Fibroblast of mammary gland (primary cell): ENCODE results near the gene ZNF835.

Source experiments
- DNase-seq: peaks from one replicate; pipeline ENCODE4 v3.0.0-alpha.2; 2010; ENCODE audit warnings: low read depth
- H3K4me3 ChIP-seq: 2 replicates; pipeline ENCODE4 v1.5.1; 2011; ENCODE audit warnings: low read depth, mild to moderate bottlenecking, low read length, moderate library complexity; ENCODE audit not compliant: control insufficient read depth
- TF ChIP-seq, protein P1 (sequence below): conservative IDR thresholded peaks from 2 replicates; pipeline ENCODE4 v1.5.1; 2011; ENCODE audit warnings: low read depth, low read length, inconsistent platforms; ENCODE audit not compliant: control insufficient read depth, insufficient read depth

ZNF835 gene

GRCh38 chr19:56664511-56664910 is 7.0 kb downstream of the ZNF835 start:
- TF ChIP-seq, protein P1, sequence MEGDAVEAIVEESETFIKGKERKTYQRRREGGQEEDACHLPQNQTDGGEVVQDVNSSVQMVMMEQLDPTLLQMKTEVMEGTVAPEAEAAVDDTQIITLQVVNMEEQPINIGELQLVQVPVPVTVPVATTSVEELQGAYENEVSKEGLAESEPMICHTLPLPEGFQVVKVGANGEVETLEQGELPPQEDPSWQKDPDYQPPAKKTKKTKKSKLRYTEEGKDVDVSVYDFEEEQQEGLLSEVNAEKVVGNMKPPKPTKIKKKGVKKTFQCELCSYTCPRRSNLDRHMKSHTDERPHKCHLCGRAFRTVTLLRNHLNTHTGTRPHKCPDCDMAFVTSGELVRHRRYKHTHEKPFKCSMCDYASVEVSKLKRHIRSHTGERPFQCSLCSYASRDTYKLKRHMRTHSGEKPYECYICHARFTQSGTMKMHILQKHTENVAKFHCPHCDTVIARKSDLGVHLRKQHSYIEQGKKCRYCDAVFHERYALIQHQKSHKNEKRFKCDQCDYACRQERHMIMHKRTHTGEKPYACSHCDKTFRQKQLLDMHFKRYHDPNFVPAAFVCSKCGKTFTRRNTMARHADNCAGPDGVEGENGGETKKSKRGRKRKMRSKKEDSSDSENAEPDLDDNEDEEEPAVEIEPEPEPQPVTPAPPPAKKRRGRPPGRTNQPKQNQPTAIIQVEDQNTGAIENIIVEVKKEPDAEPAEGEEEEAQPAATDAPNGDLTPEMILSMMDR: no peak
- DNase-seq: no peak
- H3K4me3 ChIP-seq: no peak overlapping the region

DNA sequence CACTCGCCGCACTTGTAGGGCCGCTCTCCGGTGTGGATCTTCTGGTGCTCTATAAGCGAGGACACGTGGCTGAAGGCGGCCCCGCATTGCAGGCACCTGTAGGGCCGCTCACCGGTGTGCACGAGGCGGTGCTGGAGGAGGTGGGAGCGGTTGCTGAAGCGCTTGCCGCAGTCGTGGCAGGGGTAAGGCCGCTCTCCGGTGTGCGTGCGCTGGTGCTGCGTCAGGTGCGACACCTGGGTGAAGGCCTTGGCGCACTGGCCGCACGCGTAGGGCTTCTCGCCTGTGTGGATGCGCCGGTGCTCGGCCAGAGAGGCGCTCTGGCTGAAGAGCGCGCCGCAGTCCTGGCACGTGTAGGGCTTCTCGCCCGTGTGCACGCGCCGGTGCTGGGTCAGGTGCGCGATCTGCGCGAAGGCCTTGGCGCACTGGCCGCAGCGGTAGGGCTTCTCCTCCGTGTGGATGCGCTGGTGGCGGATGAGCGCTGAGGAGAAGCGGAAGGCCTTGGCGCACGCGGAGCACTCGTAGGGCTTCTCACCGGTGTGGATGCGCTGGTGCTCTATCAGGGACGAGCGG is 7.5 kb downstream of the ZNF835 start:
- no peak for DNase-seq
- no peak overlapping the region for H3K4me3 ChIP-seq
- TF ChIP-seq, protein P1: no peak

DNA sequence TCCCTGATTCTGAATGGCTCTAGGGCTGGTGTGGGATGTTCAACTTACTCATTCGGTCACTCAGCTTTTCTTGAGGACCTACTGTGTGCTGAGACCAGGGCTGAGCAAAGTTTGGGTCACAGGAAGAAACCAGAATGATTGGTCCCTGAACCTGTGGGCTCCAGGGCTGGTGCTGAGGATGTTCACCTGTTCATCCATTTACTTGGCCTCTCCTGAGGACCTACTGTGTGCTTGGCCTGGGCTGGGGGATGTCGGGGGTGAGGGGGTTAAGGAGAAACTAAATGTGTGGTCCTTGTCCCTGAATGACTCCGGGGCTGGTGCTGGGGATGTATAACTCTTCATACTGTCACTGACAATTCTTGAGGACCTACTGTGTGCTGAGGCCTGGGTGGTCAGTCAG is 10.3 kb downstream of the ZNF835 start:
- TF ChIP-seq, protein P1: no peak
- DNase-seq: no peak
- no peak overlapping the region for H3K4me3 ChIP-seq

DNA sequence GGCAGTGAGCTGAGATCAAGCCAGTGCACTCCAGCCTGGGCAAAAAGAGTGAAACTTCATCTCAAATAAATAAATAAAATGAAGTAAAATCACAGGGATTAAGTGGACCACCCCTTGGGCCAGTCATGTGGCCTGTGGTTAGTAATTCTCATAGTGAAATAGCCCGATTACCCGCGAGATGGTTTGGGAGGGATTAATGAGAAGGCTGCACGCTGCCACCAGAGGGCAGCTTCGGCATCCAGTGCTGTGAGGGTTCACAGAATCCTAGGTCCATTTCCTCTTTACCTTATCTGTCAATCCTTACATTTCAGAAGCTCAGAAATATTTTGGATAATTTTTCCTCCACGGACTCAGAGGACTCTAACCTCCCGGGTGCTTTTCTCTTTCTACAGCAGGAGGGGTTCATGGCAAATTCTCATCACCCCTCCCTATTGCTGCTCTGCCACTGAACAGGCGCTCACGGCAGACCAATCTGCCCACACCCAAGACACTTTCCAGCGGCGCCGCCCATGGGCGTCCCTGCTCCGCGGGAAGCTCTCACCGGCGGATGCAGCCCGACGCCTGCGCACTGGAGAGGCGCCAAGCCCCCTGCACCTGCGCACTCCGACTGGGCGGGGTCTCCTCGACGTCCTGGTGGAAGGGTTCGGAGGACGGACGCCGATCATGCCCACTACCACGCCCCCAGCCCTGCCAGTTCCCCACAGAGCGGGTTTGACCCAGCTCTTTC is 11.0 kb downstream of the ZNF835 start:
- TF ChIP-seq, protein P1: no peak
- DNase-seq: no peak
- no peak overlapping the region for H3K4me3 ChIP-seq

- H3K4me3 ChIP-seq: no peak overlapping the region
- no peak for DNase-seq
- TF ChIP-seq, protein P1: no peak
Measured at GRCh38 chr19:56654151-56654550, 17.4 kb downstream of the ZNF835 start.

DNA sequence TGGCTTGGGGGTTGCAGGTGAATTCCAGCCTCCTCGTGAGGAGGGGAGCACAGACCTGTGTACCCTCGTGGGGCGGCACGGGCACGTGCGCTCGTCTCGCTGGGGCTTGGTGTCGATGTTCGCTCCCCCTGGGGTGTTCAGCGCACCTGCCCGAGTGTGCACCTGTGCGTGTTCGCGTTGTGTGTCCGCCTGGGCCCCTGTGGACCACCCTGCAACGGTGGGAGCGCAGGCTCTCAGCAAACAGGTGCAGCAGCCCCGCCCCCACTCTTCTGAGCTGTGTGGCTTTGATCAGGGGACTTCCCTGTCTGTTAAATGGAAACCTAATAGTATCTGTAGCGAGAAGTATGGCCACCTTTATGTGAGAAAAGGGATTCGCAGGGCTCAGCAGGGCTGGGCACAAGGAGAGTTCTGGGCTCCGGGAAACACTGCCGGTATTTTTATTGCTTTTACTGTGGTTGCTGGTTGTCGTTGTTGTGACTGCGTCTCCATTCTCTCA is 28.0 kb downstream of the ZNF835 start:
- H3K4me3 ChIP-seq: no peak overlapping the region
- TF ChIP-seq, protein P1: no peak
- DNase-seq: no peak
